Inflammatory macrophage treated with lipopolysaccharide for 1 hour (primary cell): ENCODE results near the gene ATN1.
"Not testable (repeated sequence)": the region's sequence is repeated elsewhere in the genome, so short reads cannot be mapped to it uniquely, and the experiment has no call there.

ENCODE experiments used
- DNase-seq, 2 donors: peaks; one replicate each; pipeline ENCODE4 v3.0.0-alpha.2; 2020 to 2022

Gene ATN1

GRCh38 chr12:6927379-6928021 is at the start of gene ATN1:
Gene ATN1 (plus strand): TSS chr12:6927959. CDS start chr12:6934002, 6,043 bp downstream.
- DNase-seq = no peak

- DNase-seq = not testable (repeated sequence)
These were observed 47.9 kb upstream of the ATN1 start for GRCh38 chr12:6879824-6880223.

GRCh38 chr12:6883252-6883651 is 44.5 kb upstream of the ATN1 start:
- no peak for DNase-seq

GRCh38 chr12:6883683-6884082 is 44.1 kb upstream of the ATN1 start:
- no peak for DNase-seq

- DNase-seq = no peak
These were observed 43.2 kb upstream of the ATN1 start for GRCh38 chr12:6884539-6884938.

- DNase-seq = not testable (repeated sequence)
These were observed 41.4 kb upstream of the ATN1 start for GRCh38 chr12:6886206-6886999.

- DNase-seq = peak; percentile 56 to 64
These were observed 40.3 kb upstream of the ATN1 start for GRCh38 chr12:6887460-6887859.

GRCh38 chr12:6888360-6888759 is 39.4 kb upstream of the ATN1 start:
- no peak for DNase-seq

GRCh38 chr12:6888794-6889193 is 39.0 kb upstream of the ATN1 start:
- DNase-seq = not testable (repeated sequence)

GRCh38 chr12:6889775-6890573 is 37.8 kb upstream of the ATN1 start:
- not testable (repeated sequence) for DNase-seq

- peak; percentile 95 to 99 for DNase-seq
These were observed 36.7 kb upstream of the ATN1 start for GRCh38 chr12:6890789-6891645.

GRCh38 chr12:6891646-6892001 is 36.1 kb upstream of the ATN1 start:
- no peak for DNase-seq

GRCh38 chr12:6892683-6893082 is 35.1 kb upstream of the ATN1 start:
- not testable (repeated sequence) for DNase-seq

- DNase-seq = peak; percentile 30 to 48
These were observed 33.4 kb upstream of the ATN1 start for GRCh38 chr12:6894321-6894720.

- no peak for DNase-seq
These were observed 30.8 kb upstream of the ATN1 start for GRCh38 chr12:6896846-6897435.

- peak; percentile 44 for DNase-seq
These were observed 28.3 kb upstream of the ATN1 start for GRCh38 chr12:6899427-6899826.

- DNase-seq = peak; percentile 76 to 84
These were observed 27.8 kb upstream of the ATN1 start for GRCh38 chr12:6899837-6900519.

- DNase-seq = no peak
These were observed 25.3 kb upstream of the ATN1 start for GRCh38 chr12:6902448-6902847.

GRCh38 chr12:6903722-6904121 is 24.0 kb upstream of the ATN1 start:
- no peak for DNase-seq

GRCh38 chr12:6904280-6905276 is 23.2 kb upstream of the ATN1 start, which contains the start of gene LRRC23:
Gene LRRC23 (plus strand): TSS chr12:6904822. CDS start chr12:6905634, 812 bp downstream.
- DNase-seq = peak; percentile 93 to 97
